ENCODE data around the gene PRKD2. TPM values are rescaled to one million over a fixed set of nuclear protein-coding genes. Genes with fewer than 3 reads are reported as not detected.
A peak's percentile ranks its signal among the peaks of the same experiment; 100 is the strongest.

The PRKD2 gene
- total RNA-seq, 3 donors from 2014 or later, result 52.5 to 70.5 (median 62.9) TPM

DNA sequence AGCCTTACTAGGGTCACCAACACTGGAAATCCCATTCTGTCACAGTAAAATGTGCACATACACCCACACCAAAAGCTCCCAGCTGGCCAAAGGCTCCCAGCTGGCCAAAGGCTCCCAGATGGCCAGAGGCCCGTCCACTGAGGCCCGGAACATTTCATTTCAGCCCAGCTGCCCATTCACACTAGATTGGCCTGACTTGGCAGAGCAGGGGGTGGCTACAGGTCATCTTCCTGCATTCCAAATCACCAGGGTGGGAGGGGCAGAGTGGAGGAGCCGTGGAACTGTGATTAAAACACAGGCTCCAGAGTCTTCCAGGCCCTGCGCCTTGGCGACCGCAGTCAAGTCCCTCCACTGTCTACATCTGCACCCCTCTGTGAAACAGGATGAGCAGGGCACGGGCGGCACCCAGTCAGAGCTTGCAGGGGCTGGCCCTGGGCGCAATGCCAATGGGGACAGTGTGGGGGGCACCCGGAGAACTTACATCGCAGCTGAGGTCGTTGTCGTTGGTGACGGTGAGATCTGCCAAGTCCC, 10.1 kb upstream of the PRKD2 start:
- no peaks in the 10 kb centered on the region for H3K9me3 ChIP-seq
- no peak for ATAC-seq
- H3K4me1 ChIP-seq (ENCODE audit: low read depth), result no peaks in the 10 kb centered on the region
- no peak overlapping the region for H3K4me3 ChIP-seq
- peaks cover 31% of the 10 kb centered on the region for H3K36me3 ChIP-seq (ENCODE audit: low read depth)
- TF ChIP-seq, protein P1, sequence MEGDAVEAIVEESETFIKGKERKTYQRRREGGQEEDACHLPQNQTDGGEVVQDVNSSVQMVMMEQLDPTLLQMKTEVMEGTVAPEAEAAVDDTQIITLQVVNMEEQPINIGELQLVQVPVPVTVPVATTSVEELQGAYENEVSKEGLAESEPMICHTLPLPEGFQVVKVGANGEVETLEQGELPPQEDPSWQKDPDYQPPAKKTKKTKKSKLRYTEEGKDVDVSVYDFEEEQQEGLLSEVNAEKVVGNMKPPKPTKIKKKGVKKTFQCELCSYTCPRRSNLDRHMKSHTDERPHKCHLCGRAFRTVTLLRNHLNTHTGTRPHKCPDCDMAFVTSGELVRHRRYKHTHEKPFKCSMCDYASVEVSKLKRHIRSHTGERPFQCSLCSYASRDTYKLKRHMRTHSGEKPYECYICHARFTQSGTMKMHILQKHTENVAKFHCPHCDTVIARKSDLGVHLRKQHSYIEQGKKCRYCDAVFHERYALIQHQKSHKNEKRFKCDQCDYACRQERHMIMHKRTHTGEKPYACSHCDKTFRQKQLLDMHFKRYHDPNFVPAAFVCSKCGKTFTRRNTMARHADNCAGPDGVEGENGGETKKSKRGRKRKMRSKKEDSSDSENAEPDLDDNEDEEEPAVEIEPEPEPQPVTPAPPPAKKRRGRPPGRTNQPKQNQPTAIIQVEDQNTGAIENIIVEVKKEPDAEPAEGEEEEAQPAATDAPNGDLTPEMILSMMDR (IDR thresholded peaks at IDR 0.05), result no peak
- no peak for DNase-seq
- intact Hi-C loops (cut with DNase I, micrococcal nuclease), result no loop called here

DNA sequence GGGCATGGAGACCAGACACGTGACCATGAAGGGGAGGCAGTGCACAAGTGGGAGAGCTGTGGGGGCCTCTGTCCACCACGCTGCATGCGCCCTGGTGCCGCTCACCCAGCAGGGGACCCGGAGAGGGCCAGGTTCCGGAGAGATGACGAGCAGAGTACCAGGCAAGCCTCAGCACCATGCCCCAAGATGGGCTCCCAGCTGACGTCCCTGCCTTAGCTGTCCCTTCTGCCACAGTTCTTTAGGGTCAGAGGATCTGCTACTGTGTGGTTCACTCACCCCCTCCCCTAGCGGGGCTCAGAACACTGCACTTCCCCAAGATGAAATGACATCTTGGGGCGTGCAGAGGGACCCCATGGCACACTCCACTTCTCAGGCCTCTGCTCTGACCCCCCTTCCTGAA, 9.6 kb upstream of the PRKD2 start:
- H3K4me3 ChIP-seq, result no peak overlapping the region
- H3K9me3 ChIP-seq, result no peaks in the 10 kb centered on the region
- TF ChIP-seq, protein P1 (IDR thresholded peaks at IDR 0.05), result no peak
- H3K4me1 ChIP-seq (ENCODE audit: low read depth), result no peaks in the 10 kb centered on the region
- no peak for DNase-seq
- peaks cover 32% of the 10 kb centered on the region for H3K36me3 ChIP-seq (ENCODE audit: low read depth)
- ATAC-seq, result no peak
- intact Hi-C loops (cut with DNase I, micrococcal nuclease), result no loop called here

DNA sequence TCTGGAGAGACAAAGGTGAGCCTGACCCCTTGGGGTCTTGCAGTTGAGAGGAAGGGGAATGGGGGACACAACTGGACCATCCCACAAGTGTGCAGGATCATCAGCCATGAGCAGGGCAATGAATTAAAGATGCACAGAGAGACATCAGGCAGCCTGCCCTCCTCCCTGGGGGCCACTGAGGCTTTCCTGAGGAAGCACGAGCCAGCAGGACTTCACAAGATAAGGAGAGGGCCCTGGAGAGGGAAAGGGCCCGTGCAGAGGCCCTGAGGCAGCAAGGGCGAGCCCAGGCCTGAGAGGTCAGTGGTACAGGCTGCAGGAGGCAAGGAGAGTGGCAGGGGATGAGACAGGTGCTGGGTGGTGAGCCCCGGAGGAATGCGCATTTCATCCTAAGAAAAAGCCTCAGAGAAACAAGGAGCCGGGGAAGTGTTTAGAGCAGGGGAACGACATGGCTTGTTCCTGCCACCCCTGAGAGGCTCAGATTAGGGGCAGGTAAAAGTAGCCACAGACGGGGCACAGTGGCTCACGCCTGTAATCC, 9.0 kb upstream of the PRKD2 start:
- no peak for ATAC-seq
- intact Hi-C loops (cut with DNase I, micrococcal nuclease), result no loop called here

DNA sequence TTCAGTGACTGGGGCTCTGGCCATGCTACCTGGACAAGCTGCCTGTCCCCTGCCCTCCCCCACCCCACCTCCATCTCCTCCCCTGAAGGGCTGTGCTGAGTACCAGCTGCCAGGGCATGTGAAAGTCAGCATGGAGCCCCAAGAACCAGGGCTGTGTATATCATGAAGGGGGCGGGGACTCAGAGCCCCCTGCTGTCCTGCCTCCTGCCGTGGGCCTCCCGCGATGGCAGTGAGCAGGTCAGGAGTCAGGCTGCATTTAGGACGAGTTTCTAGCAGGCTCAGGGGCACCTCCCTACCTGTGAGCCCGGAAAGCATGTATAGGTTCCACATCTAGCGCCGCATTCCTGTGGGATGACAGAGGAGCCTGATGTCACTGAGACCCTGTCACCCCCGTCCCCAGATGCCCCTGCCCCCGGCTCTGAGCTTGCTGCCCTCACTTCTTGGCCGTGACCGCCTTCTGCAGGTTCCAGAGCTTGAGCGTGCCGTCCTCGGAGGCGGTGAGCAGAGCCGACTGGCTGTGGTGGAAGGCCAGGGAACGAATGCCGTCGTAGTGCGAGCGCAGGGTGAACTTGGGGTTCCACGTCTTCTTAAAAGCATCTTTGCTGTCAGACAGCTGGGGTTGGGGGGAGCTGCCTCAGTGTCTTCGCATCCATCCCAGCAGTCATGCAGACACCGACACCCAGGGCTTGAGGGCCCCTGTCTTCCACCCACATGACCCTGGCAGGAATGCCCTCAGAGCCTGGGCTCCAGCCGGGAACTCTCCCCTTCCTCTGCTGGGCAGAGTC, 8.3 kb upstream of the PRKD2 start:
- Histone ChIP-seq H3K36me3 (ENCODE audit: low read depth) (peaks cover 26% of the 10 kb centered on the region), H3K4me3 (no peak overlapping the region), H3K4me1 (ENCODE audit: low read depth) (no peaks in the 10 kb centered on the region), H3K9me3 (no peaks in the 10 kb centered on the region)
- TF ChIP-seq, protein P1 (IDR thresholded peaks at IDR 0.05), result no peak
- intact Hi-C loops (cut with DNase I, micrococcal nuclease), result no loop called here
- DNase-seq (peak in 1 of 3 donors; percentile 50), ATAC-seq (no peak)

More for the DNA sequence above, 9.0 kb upstream of the PRKD2 start:
- TF ChIP-seq, protein P1 (IDR thresholded peaks at IDR 0.05), result no peak
- Histone ChIP-seq H3K9me3 (no peaks in the 10 kb centered on the region), H3K36me3 (ENCODE audit: low read depth) (peaks cover 32% of the 10 kb centered on the region), H3K4me1 (ENCODE audit: low read depth) (no peaks in the 10 kb centered on the region), H3K4me3 (no peak overlapping the region)
- DNase-seq, result no peak

DNA sequence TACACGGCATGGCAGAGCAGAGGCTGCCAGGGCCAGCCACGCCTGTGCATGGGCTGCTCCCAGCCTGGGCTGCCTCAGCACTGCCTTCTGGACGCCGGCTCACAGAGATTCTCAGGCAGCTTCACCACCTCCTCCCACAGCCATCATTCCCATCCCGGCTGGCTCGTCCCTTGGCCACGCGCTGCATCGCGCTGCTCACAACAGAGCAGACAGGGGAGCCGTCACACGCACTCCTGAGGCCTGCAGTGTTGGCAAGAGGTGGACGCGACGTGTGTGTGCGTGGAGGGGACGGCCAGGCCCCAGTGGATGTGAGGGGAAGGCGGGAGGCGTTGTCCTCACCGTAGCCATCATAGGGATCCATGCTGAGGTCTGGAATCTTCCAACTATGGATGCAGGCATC, 7.6 kb upstream of the PRKD2 start:
- ATAC-seq, result no peak
- peak in 1 of 3 donors; percentile 48 for DNase-seq
- Histone ChIP-seq H3K4me3 (no peak overlapping the region), H3K9me3 (no peaks in the 10 kb centered on the region), H3K36me3 (ENCODE audit: low read depth) (peaks cover 20% of the 10 kb centered on the region), H3K4me1 (ENCODE audit: low read depth) (no peaks in the 10 kb centered on the region)
- intact Hi-C loops (cut with DNase I, micrococcal nuclease), result no loop called here
- TF ChIP-seq, protein P1 (IDR thresholded peaks at IDR 0.05), result no peak

All from mucosa of descending colon (tissue), 3 donors.